Activated naive CD4-positive, alpha-beta T cell treated with anti-CD3 and anti-CD28 coated beads for 36 hours (primary cell): ENCODE data around the gene CTNNAL1. TPM values are rescaled to one million over a fixed set of nuclear protein-coding genes. Genes with fewer than 3 reads are reported as not detected.
"Not testable (repeated sequence)": the region's sequence is repeated elsewhere in the genome, so short reads cannot be mapped to it uniquely, and the experiment has no call there.

Experiments used
- CTCF ChIA-PET: fragments of 350-600 bp; sonication (Branson Sonifier 250); formaldehyde crosslinking; loops from one replicate; lab custom pipeline; 2021; ENCODE audit warnings: antibody characterized with exemption; lab: Charles Lee
- DNase-seq: peaks from one replicate; pipeline ENCODE4 v3.0.0-alpha.2; 2020
- H3K27ac Mint-ChIP-seq: one replicate; pipeline ENCODE4 v1.8.0; 2021; ENCODE audit warnings: mild to moderate bottlenecking, mixed read lengths
- H3K27me3 Mint-ChIP-seq: one replicate; pipeline ENCODE4 v1.8.0; 2021; ENCODE audit warnings: low read depth, mixed read lengths
- H3K36me3 Mint-ChIP-seq: one replicate; pipeline ENCODE4 v1.8.0; 2021; ENCODE audit warnings: low read depth, mixed read lengths
- H3K4me1 Mint-ChIP-seq: one replicate; pipeline ENCODE4 v1.8.0; 2021; ENCODE audit warnings: low read depth, mixed read lengths
- H3K4me3 Mint-ChIP-seq: one replicate; pipeline ENCODE4 v1.8.0; 2021; ENCODE audit warnings: mild to moderate bottlenecking, moderate library complexity, mixed read lengths
- H3K9me3 Mint-ChIP-seq: one replicate; pipeline ENCODE4 v1.8.0; 2021; ENCODE audit warnings: mixed read lengths
- intact Hi-C: fragments of 100-400 bp; cut with micrococcal nuclease; formaldehyde crosslinking; loops from one replicate; pipeline ENCODE4 v1.15.1; 2023
- total RNA-seq, 2 experiments: library from RNA; stranded (reverse); gene quantifications; one replicate each; pipeline ENCODE4 v1.2.3, GENCODE V29; 2021

CTNNAL1 gene
- total RNA-seq, 2 experiments from 2014 or later: 18.4 to 19.0 TPM

- H3K27me3 Mint-ChIP-seq: no peaks in the 10 kb centered on the region
- CTCF ChIA-PET: no interaction called here
- no peak overlapping the region for H3K27ac Mint-ChIP-seq
- peaks cover 13% of the 10 kb centered on the region for H3K9me3 Mint-ChIP-seq
- intact Hi-C loops: no loop called here
- DNase-seq: no peak
- H3K4me3 Mint-ChIP-seq: no peak overlapping the region
- peaks cover 12% of the 10 kb centered on the region for H3K36me3 Mint-ChIP-seq
- no peaks in the 10 kb centered on the region for H3K4me1 Mint-ChIP-seq
Observed at GRCh38 chr9:108972626-108973209, 40.6 kb downstream of the CTNNAL1 start.

- Mint-ChIP-seq H3K27me3 (no peaks in the 10 kb centered on the region), H3K36me3 (peaks cover 12% of the 10 kb centered on the region), H3K4me1 (no peaks in the 10 kb centered on the region), H3K27ac (no peak overlapping the region), H3K4me3 (no peak overlapping the region), H3K9me3 (peaks cover 13% of the 10 kb centered on the region)
- DNase-seq: no peak
- intact Hi-C loops: no loop called here
- CTCF ChIA-PET: interaction anchor here (0.6 kb wide), 1 partner anchor 80 kb away, joined by 3 read pairs; no protein-coding TSS in a partner anchor
Observed at GRCh38 chr9:108972186-108972585, 41.1 kb downstream of the CTNNAL1 start.

- CTCF ChIA-PET: interaction anchor here (0.6 kb wide), 1 partner anchor 768 kb away, joined by 3 read pairs; no protein-coding TSS in a partner anchor
Observed at GRCh38 chr9:108971392-108971791, 41.9 kb downstream of the CTNNAL1 start.

GRCh38 chr9:108967916-108968315 is 45.4 kb downstream of the CTNNAL1 start:
- H3K4me1 Mint-ChIP-seq: no peaks in the 10 kb centered on the region
- H3K36me3 Mint-ChIP-seq: peaks cover 13% of the 10 kb centered on the region
- DNase-seq: no peak
- CTCF ChIA-PET: no interaction called here
- no peaks in the 10 kb centered on the region for H3K27me3 Mint-ChIP-seq
- no peak overlapping the region for H3K4me3 Mint-ChIP-seq
- H3K9me3 Mint-ChIP-seq: peaks cover 13% of the 10 kb centered on the region
- intact Hi-C loops: no loop called here
- no peak overlapping the region for H3K27ac Mint-ChIP-seq

More at GRCh38 chr9:108971392-108971791, 41.9 kb downstream of the CTNNAL1 start:
- peaks cover 12% of the 10 kb centered on the region for H3K36me3 Mint-ChIP-seq
- intact Hi-C loops, H3K27ac Mint-ChIP-seq, H3K4me1 Mint-ChIP-seq, H3K27me3 Mint-ChIP-seq, H3K4me3 Mint-ChIP-seq: not testable (repeated sequence)
- DNase-seq: peak; percentile 7
- H3K9me3 Mint-ChIP-seq: peaks cover 13% of the 10 kb centered on the region

GRCh38 chr9:108963459-108964143 is 49.7 kb downstream of the CTNNAL1 start:
- peaks cover 2% of the 10 kb centered on the region for H3K36me3 Mint-ChIP-seq
- H3K27me3 Mint-ChIP-seq: no peaks in the 10 kb centered on the region
- no peak overlapping the region for H3K27ac Mint-ChIP-seq
- H3K4me3 Mint-ChIP-seq: no peak overlapping the region
- no peak for DNase-seq
- intact Hi-C loops: no loop called here
- H3K4me1 Mint-ChIP-seq: no peaks in the 10 kb centered on the region
- H3K9me3 Mint-ChIP-seq: no peaks in the 10 kb centered on the region
- CTCF ChIA-PET: interaction anchor here (0.6 to 0.7 kb wide), 2 partner anchors 14 to 71 kb away, joined by 3 read pairs; no protein-coding TSS in a partner anchor

GRCh38 chr9:108961151-108961550 is 52.1 kb downstream of the CTNNAL1 start:
- peaks cover 2% of the 10 kb centered on the region for H3K36me3 Mint-ChIP-seq
- H3K27ac Mint-ChIP-seq: no peak overlapping the region
- no peak overlapping the region for H3K4me3 Mint-ChIP-seq
- DNase-seq: no peak
- H3K9me3 Mint-ChIP-seq: no peaks in the 10 kb centered on the region
- no peaks in the 10 kb centered on the region for H3K4me1 Mint-ChIP-seq
- H3K27me3 Mint-ChIP-seq: peaks cover 2% of the 10 kb centered on the region
- CTCF ChIA-PET: no interaction called here
- intact Hi-C loops: no loop called here

- intact Hi-C loops: no loop called here
Observed at GRCh38 chr9:108960331-108960730, 53.0 kb downstream of the CTNNAL1 start.

GRCh38 chr9:108956631-108957026 is 56.7 kb downstream of the CTNNAL1 start:
- H3K4me3 Mint-ChIP-seq: no peak overlapping the region
- peaks cover 2% of the 10 kb centered on the region for H3K27me3 Mint-ChIP-seq
- no peak for DNase-seq
- CTCF ChIA-PET: no interaction called here
- no peaks in the 10 kb centered on the region for H3K36me3 Mint-ChIP-seq
- intact Hi-C loops: loop anchor here (10.0 kb wide), 1 partner anchor 392 kb away; no protein-coding TSS in a partner anchor
- H3K27ac Mint-ChIP-seq: no peak overlapping the region
- H3K4me1 Mint-ChIP-seq: peaks cover 2% of the 10 kb centered on the region
- no peaks in the 10 kb centered on the region for H3K9me3 Mint-ChIP-seq

More at GRCh38 chr9:108960331-108960730, 53.0 kb downstream of the CTNNAL1 start:
- Mint-ChIP-seq H3K4me3 (no peak overlapping the region), H3K9me3 (no peaks in the 10 kb centered on the region), H3K27me3 (peaks cover 2% of the 10 kb centered on the region), H3K4me1 (no peaks in the 10 kb centered on the region), H3K36me3 (peaks cover 1% of the 10 kb centered on the region), H3K27ac (no peak overlapping the region)
- no peak for DNase-seq
- CTCF ChIA-PET: no interaction called here

GRCh38 chr9:108956022-108956630 is 57.2 kb downstream of the CTNNAL1 start:
- Mint-ChIP-seq H3K9me3 (no peaks in the 10 kb centered on the region), H3K4me1 (peaks cover 2% of the 10 kb centered on the region), H3K4me3 (no peak overlapping the region), H3K36me3 (no peaks in the 10 kb centered on the region), H3K27ac (no peak overlapping the region), H3K27me3 (peaks cover 2% of the 10 kb centered on the region)
- DNase-seq: no peak
- intact Hi-C loops: loop anchor here (10.0 kb wide), 1 partner anchor 391 kb away; no protein-coding TSS in a partner anchor
- CTCF ChIA-PET: interaction anchor here (0.7 kb wide), 1 partner anchor 223 kb away, joined by 3 read pairs; no protein-coding TSS in a partner anchor

GRCh38 chr9:108953983-108954574 is 59.2 kb downstream of the CTNNAL1 start:
- CTCF ChIA-PET: interaction anchor here (0.6 to 1.4 kb wide), 17 partner anchors 11 to 1529 kb away, joined by 3 to 6 read pairs (median 3); partner anchors contain the start of gene ABITRAM
- Mint-ChIP-seq H3K4me3 (no peak overlapping the region), H3K27me3 (peaks cover 2% of the 10 kb centered on the region), H3K9me3 (no peaks in the 10 kb centered on the region), H3K27ac (no peak overlapping the region), H3K36me3 (no peaks in the 10 kb centered on the region), H3K4me1 (peaks cover 2% of the 10 kb centered on the region)
- no peak for DNase-seq
- intact Hi-C loops: loop anchor here (5.0 to 10.0 kb wide), 2 partner anchors 389 to 513 kb away; no protein-coding TSS in a partner anchor

- Mint-ChIP-seq H3K4me3 (no peak overlapping the region), H3K27ac (no peak overlapping the region), H3K9me3 (no peaks in the 10 kb centered on the region), H3K27me3 (no peaks in the 10 kb centered on the region), H3K36me3 (peaks cover 1% of the 10 kb centered on the region), H3K4me1 (peaks cover 2% of the 10 kb centered on the region)
- intact Hi-C loops: loop anchor here (5.0 to 10.0 kb wide), 2 partner anchors 387 to 516 kb away; no protein-coding TSS in a partner anchor
- no peak for DNase-seq
- CTCF ChIA-PET: interaction anchor here (1.1 to 1.4 kb wide), 2 partner anchors 10 to 95 kb away, joined by 3 read pairs; no protein-coding TSS in a partner anchor
Observed at GRCh38 chr9:108951578-108951977, 61.7 kb downstream of the CTNNAL1 start.

- no peaks in the 10 kb centered on the region for H3K27me3 Mint-ChIP-seq
- H3K4me1 Mint-ChIP-seq: peaks cover 2% of the 10 kb centered on the region
- no peaks in the 10 kb centered on the region for H3K9me3 Mint-ChIP-seq
- DNase-seq: no peak
- peaks cover 5% of the 10 kb centered on the region for H3K36me3 Mint-ChIP-seq
- intact Hi-C loops: loop anchor here (5.0 to 10.0 kb wide), 2 partner anchors 385 to 517 kb away; no protein-coding TSS in a partner anchor
- H3K27ac Mint-ChIP-seq: no peak overlapping the region
- H3K4me3 Mint-ChIP-seq: no peak overlapping the region
- CTCF ChIA-PET: interaction anchor here (0.6 to 1.4 kb wide), 3 partner anchors 8 to 66 kb away, joined by 3 to 5 read pairs (median 3); no protein-coding TSS in a partner anchor
Observed at GRCh38 chr9:108950168-108950567, 63.1 kb downstream of the CTNNAL1 start.
